ENCODE results near the gene TRUB1. TPM values are rescaled to one million over a fixed set of nuclear protein-coding genes. Genes with fewer than 3 reads are reported as not detected.

Gene TRUB1
- total and polyA plus RNA-seq, 2 donors from 2014 or later, result 11.5 to 17.1 TPM

GRCh38 chr10:114995468-114996247 is 57.7 kb downstream of the TRUB1 start:
- intact Hi-C loops (cut with DNase I), result no loop called here
- no peak overlapping the region for H3K4me3 ChIP-seq (ENCODE audit: low read length in 3 of 3)
- H3K4me1 ChIP-seq (ENCODE audit: control insufficient read depth in 2 of 3, insufficient read depth in 2 of 3, low read depth in 1 of 3, low read length in 3 of 3), result peaks cover 0 to 1% (median 0%) of the 10 kb centered on the region in 3 donors
- no peak for DNase-seq
- FAIRE-seq, result no peak
- no peak overlapping the region for H3K9ac ChIP-seq (ENCODE audit: low read length in 3 of 3)
- no peaks in the 10 kb centered on the region for H3K27me3 ChIP-seq (ENCODE audit: control insufficient read depth, insufficient read depth, low read length)
- no peaks in the 10 kb centered on the region for H3K36me3 ChIP-seq (ENCODE audit: control insufficient read depth in 2 of 3, insufficient read depth in 3 of 3, low read length in 3 of 3)
- no peaks in the 10 kb centered on the region for H3K9me3 ChIP-seq (ENCODE audit: control insufficient read depth in 2 of 3, insufficient read depth in 1 of 3, low read length in 3 of 3)
- TF ChIP-seq CTCF (IDR thresholded peaks at IDR 0.05; ENCODE audit: borderline replicate concordance, extremely low read depth, insufficient read depth), result no peak
- no peak overlapping the region for H3K27ac ChIP-seq (ENCODE audit: low read depth in 2 of 2, low read length in 2 of 2)

- TF ChIP-seq CTCF (IDR thresholded peaks at IDR 0.05; ENCODE audit: borderline replicate concordance, extremely low read depth, insufficient read depth), result no peak
- peaks cover 0 to 6% (median 0%) of the 10 kb centered on the region in 3 donors for H3K4me1 ChIP-seq (ENCODE audit: control insufficient read depth in 2 of 3, insufficient read depth in 2 of 3, low read depth in 1 of 3, low read length in 3 of 3)
- FAIRE-seq (no peak), DNase-seq (no peak)
- H3K27me3 ChIP-seq (ENCODE audit: control insufficient read depth, insufficient read depth, low read length), result no peaks in the 10 kb centered on the region
- H3K9me3 ChIP-seq (ENCODE audit: control insufficient read depth in 2 of 3, insufficient read depth in 1 of 3, low read length in 3 of 3), result no peaks in the 10 kb centered on the region
- no peaks in the 10 kb centered on the region for H3K36me3 ChIP-seq (ENCODE audit: control insufficient read depth in 2 of 3, insufficient read depth in 3 of 3, low read length in 3 of 3)
- H3K27ac ChIP-seq (ENCODE audit: low read depth in 2 of 2, low read length in 2 of 2), result no peak overlapping the region
- H3K4me3 ChIP-seq (ENCODE audit: low read length in 3 of 3), result no peak overlapping the region
- intact Hi-C loops (cut with DNase I), result no loop called here
- H3K9ac ChIP-seq (ENCODE audit: low read length in 3 of 3), result no peak overlapping the region
These were observed 58.5 kb downstream of the TRUB1 start for GRCh38 chr10:114996542-114996941.

GRCh38 chr10:114998993-114999392 is 61.0 kb downstream of the TRUB1 start:
- Histone ChIP-seq H3K27ac (ENCODE audit: low read depth in 2 of 2, low read length in 2 of 2) (no peak overlapping the region), H3K27me3 (ENCODE audit: control insufficient read depth, insufficient read depth, low read length) (no peaks in the 10 kb centered on the region), H3K9me3 (ENCODE audit: control insufficient read depth in 2 of 3, insufficient read depth in 1 of 3, low read length in 3 of 3) (no peaks in the 10 kb centered on the region), H3K4me1 (ENCODE audit: control insufficient read depth in 2 of 3, insufficient read depth in 2 of 3, low read depth in 1 of 3, low read length in 3 of 3) (peaks cover 0 to 6% (median 0%) of the 10 kb centered on the region in 3 donors), H3K9ac (ENCODE audit: low read length in 3 of 3) (no peak overlapping the region), H3K36me3 (ENCODE audit: control insufficient read depth in 2 of 3, insufficient read depth in 3 of 3, low read length in 3 of 3) (no peaks in the 10 kb centered on the region), H3K4me3 (ENCODE audit: low read length in 3 of 3) (no peak overlapping the region)
- intact Hi-C loops (cut with DNase I), result no loop called here
- DNase-seq (no peak), FAIRE-seq (no peak)
- no peak for TF ChIP-seq CTCF (IDR thresholded peaks at IDR 0.05; ENCODE audit: borderline replicate concordance, extremely low read depth, insufficient read depth)

All from kidney (tissue), 14 donors.